Left lung (tissue), 10 donors: Measurements from ENCODE around the gene STAT5A. TPM values are rescaled to one million over a fixed set of nuclear protein-coding genes. Genes with fewer than 3 reads are reported as not detected.
A peak's percentile ranks its signal among the peaks of the same experiment; 100 is the strongest.

Experiments used
- ATAC-seq: fragments of 200-7000 bp; cut with Tn5 transposase; one replicate; pipeline ENCODE4 v1.9.1; 2020; ENCODE audit warnings: moderate library complexity
- DNase-seq, 4 donors: peaks; one replicate each; pipeline ENCODE4 v3.0.0-alpha.2; 2013 to 2020
- H3K27ac ChIP-seq, 2 donors: fragments of 200-600 bp; sonication (generic) in 1 of 2; one replicate each; pipeline versions ENCODE4 v1.5.0 to v1.8.0; 2020 to 2021
- H3K27me3 ChIP-seq, 2 donors: fragments of 200-600 bp; sonication (generic) in 1 of 2; one replicate each; pipeline versions ENCODE4 v1.5.0 to v1.8.0; 2020 to 2021
- H3K36me3 ChIP-seq, 2 donors: fragments of 200-600 bp; sonication (generic) in 1 of 2; one replicate each; pipeline versions ENCODE4 v1.5.0 to v1.8.0; 2020 to 2021
- H3K4me1 ChIP-seq, 2 donors: fragments of 200-600 bp; one replicate each; pipeline ENCODE4 v1.8.0; 2021
- H3K4me3 ChIP-seq, 2 donors: fragments of 200-600 bp; sonication (generic) in 1 of 2; one replicate each; pipeline versions ENCODE4 v1.5.0 to v1.8.0; 2020 to 2021; ENCODE audit warnings: mild to moderate bottlenecking in 1 of 2
- H3K9me3 ChIP-seq, 2 donors: fragments of 200-600 bp; sonication (generic) in 1 of 2; one replicate each; pipeline versions ENCODE4 v1.5.0 to v1.8.0; 2020 to 2021
- intact Hi-C, 2 donors: fragments of 100-400 bp; cut with DNase I; formaldehyde crosslinking; loops; one replicate each; pipeline versions ENCODE4 v1.11.2 to v1.14.2; 2022
- polyA plus RNA-seq, 6 donors: library from polyadenylated mRNA; unstranded; fragments of 120-200 nt; gene quantifications; one replicate each; pipeline ENCODE4 v1.2.1, GENCODE V29; 2013; ENCODE audit not compliant: insufficient read length in 6 of 6
- total RNA-seq, 2 donors: library from RNA; stranded (reverse); fragmentation: NEBNext Ultra II Directional; extraction: Animal tissue kit (Norgen Biotek cat#: 25700); gene quantifications; one replicate each; pipeline ENCODE4 v1.2.1, GENCODE V29; 2021
- TF ChIP-seq, protein P1 (sequence below), 2 donors: fragments of 200-600 bp; sonication (generic) in 1 of 2; IDR thresholded peaks; one replicate each; pipeline versions ENCODE4 v1.5.0 to v1.8.0; 2021; ENCODE audit warnings: antibody characterized with exemption in 2 of 2
- donor health status: DM: no; HTN: yes; CAD: no.
- donor health status: DM: no; HTN: no; CAD: no.

Gene STAT5A
- total and polyA plus RNA-seq, 8 donors = 10.3 to 47.4 (median 12.3) TPM

DNA sequence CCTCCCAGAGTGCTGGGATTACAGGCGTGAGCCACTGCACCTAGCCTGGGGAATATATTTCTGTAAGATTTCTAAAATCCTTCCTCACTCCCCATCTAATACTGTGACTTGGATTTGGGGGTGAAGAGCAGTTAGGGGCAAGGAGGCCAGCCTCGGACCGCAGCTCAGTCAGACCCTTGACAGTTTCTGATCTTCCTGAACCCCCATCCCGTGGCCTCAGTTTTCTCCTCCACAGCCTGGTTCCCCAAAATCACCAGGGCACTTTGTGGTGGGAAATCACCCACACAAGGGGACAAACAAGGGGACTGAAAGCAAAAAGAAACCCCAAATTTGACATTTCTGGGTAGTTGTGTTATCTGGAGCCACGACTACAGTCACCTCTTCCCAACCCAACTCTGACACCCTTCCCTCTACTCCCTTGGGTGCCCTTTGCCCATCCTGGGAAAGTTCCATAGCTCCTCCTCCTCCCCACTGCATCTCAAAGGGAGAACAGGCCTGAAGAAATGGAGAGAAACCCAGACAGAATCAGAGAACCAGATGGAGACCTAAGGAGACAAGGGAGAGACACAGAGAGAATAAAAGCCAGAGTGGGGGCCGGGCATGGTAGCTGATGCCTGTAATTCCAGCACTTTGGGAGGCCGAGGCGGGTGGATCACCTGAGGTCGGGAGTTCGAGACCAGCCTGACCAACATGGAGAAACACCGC lies 2.8 kb upstream of the STAT5A start:
- Histone ChIP-seq H3K4me3 (no peak overlapping the region), H3K4me1 (peaks cover 16 to 52% of the 10 kb centered on the region in 2 donors), H3K27me3 (no peaks in the 10 kb centered on the region), H3K36me3 (no peaks in the 10 kb centered on the region), H3K9me3 (no peaks in the 10 kb centered on the region), H3K27ac (no peak overlapping the region)
- ATAC-seq (no peak), DNase-seq (no peak)
- TF ChIP-seq, protein P1, sequence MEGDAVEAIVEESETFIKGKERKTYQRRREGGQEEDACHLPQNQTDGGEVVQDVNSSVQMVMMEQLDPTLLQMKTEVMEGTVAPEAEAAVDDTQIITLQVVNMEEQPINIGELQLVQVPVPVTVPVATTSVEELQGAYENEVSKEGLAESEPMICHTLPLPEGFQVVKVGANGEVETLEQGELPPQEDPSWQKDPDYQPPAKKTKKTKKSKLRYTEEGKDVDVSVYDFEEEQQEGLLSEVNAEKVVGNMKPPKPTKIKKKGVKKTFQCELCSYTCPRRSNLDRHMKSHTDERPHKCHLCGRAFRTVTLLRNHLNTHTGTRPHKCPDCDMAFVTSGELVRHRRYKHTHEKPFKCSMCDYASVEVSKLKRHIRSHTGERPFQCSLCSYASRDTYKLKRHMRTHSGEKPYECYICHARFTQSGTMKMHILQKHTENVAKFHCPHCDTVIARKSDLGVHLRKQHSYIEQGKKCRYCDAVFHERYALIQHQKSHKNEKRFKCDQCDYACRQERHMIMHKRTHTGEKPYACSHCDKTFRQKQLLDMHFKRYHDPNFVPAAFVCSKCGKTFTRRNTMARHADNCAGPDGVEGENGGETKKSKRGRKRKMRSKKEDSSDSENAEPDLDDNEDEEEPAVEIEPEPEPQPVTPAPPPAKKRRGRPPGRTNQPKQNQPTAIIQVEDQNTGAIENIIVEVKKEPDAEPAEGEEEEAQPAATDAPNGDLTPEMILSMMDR (IDR thresholded peaks at IDR 0.05) = no peak
- intact Hi-C loops = no loop called here

DNA sequence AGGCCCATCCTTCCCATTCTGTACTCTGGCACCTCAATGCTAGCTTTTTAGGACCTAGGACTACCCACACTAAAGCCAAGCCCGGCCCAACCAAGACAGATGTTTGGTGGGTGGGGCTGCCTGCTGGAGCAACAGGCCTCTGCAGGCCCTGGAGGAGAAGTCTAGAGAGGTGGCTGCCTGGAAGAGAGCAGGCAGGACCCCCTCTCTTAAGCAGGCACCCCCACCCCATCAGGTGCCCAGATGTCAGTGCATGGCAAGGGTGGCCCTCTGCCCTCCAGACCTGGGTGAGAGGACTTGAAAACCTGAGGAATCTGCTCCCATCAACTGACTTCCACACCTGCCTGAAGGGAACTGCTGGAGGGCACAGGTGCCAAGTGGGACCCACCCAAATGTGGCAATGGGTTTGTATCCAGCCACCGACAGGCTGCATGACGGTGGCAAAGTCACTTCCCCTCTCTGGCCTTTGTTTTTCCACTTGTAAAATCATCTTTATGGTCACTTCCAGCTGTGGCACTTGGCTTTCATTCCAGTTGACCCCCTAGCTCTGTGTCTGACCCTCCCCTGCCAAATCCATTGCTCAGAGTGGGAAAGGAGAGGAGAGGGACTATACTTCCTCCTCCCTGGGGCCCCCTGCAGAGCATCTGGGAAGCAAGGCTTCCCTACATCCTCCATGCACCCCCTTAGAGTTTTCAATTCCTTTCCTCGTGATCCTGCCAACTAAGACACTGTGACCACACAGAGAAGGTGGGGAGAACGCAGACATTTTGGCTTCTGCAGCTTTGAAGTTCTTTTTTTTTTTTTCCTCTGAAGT lies 1.7 kb upstream of the STAT5A start:
- Histone ChIP-seq H3K36me3 (peaks cover 0 to 5% of the 10 kb centered on the region in 2 donors), H3K27ac (peak overlapping the region; percentile 90 to 95), H3K4me3 (peak overlapping the region in 1 of 2 donors; percentile 79), H3K27me3 (no peaks in the 10 kb centered on the region), H3K9me3 (no peaks in the 10 kb centered on the region), H3K4me1 (peaks cover 16 to 62% of the 10 kb centered on the region in 2 donors)
- ATAC-seq (peak; percentile 1), DNase-seq (peak in 1 of 4 donors; percentile 30)
- intact Hi-C loops = no loop called here
- TF ChIP-seq, protein P1 (IDR thresholded peaks at IDR 0.05) = no peak

DNA sequence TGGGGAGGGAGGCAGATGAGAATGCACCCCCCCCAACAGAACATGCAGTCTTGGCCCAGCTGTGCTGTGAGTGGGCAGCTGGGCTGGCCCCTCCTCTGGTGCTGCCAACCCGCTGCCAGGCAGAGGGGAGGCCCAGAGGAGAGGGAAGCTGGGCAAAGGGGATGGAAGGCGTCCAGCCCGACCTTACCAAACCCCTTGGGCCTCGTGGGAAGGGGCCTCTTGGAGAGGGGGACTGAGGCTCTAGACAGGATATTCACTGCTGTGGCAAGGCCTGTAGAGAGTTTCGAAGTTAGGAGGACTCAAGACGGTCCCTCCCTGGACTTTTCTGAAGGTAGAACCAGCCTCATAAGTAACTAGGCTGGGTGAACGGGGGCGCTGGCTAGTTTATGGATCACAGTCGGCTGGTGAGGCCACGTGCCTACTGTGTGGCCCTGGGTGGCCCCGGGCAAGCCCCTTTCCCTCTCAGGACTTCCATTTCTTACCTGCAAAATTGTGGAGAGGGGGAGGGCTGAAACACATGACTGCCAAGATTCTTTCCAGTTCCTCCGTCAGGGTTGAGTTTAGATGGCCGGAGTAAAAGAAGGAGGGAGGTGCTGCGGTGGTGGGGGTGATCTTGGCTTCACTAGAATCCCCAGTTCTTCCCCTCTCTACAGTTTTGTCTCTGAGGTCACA lies 857 bp upstream of the STAT5A start:
- peak overlapping the region; percentile 90 to 95 for H3K27ac ChIP-seq
- TF ChIP-seq, protein P1 (IDR thresholded peaks at IDR 0.05) = no peak
- peaks cover 16 to 71% of the 10 kb centered on the region in 2 donors for H3K4me1 ChIP-seq
- H3K36me3 ChIP-seq = peaks cover 0 to 13% of the 10 kb centered on the region in 2 donors
- ATAC-seq = peak; percentile 55
- DNase-seq = peak in 1 of 4 donors; percentile 63
- intact Hi-C loops = no loop called here
- H3K9me3 ChIP-seq = no peaks in the 10 kb centered on the region
- H3K27me3 ChIP-seq = no peaks in the 10 kb centered on the region
- peak overlapping the region; percentile 65 to 79 for H3K4me3 ChIP-seq

DNA sequence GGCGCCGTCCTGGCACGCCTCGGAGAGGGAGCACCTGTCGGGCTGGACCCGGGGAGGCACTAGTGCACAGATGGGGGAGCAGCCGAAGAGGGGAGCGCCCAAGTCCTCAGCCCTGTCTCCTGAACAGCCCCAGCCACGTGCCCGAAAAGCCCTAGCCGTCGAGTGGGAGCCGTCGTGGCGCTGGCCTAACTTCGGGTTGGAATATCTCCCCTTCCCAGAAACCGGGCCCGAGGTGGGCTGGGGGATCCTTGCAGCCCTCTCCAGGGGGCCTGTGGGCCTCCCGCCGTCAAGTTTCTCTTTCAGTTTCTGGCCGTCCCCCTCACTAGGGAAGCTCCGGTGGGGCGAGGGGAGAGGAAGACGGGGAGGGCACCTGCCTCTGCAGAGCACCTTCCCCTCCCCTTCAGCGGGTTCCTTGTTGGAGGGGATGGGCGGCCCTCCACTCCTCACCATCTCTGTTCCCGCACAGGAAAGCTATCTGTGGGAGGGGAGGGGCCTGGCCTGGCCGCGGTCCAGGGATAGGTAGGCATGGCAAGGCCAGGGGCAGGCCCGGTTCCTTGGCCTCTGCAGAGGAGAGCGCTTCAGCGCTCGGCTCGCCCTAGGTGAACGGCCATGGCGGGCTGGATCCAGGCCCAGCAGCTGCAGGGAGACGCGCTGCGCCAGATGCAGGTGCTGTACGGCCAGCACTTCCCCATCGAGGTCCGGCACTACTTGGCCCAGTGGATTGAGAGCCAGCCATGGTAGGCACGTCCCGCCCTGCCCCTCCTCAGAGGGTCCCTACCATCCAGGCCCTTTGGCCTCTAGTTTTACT lies 709 bp downstream of the STAT5A start:
- peak overlapping the region; percentile 90 to 95 for H3K27ac ChIP-seq
- no peaks in the 10 kb centered on the region for H3K27me3 ChIP-seq
- peaks cover 0 to 29% of the 10 kb centered on the region in 2 donors for H3K36me3 ChIP-seq
- peaks cover 16 to 74% of the 10 kb centered on the region in 2 donors for H3K4me1 ChIP-seq
- TF ChIP-seq, protein P1 (IDR thresholded peaks at IDR 0.05) = no peak
- intact Hi-C loops = no loop called here
- H3K9me3 ChIP-seq = no peaks in the 10 kb centered on the region
- DNase-seq = peak in 2 of 4 donors; percentile 55 to 88
- ATAC-seq = peak; percentile 5
- H3K4me3 ChIP-seq = peak overlapping the region; percentile 65 to 79
